SK-N-SH (cell line): ENCODE measurements around the gene ZNF765. TPM values are rescaled to one million over a fixed set of nuclear protein-coding genes. Genes with fewer than 3 reads are reported as not detected.

Source experiments
- CTCF ChIA-PET: fragments of 300-600, 350-600 bp; formaldehyde crosslinking; extraction: SDS; loops from one replicate; lab custom pipeline; 2021; lab: Yijun Ruan, JAX
- POLR2A ChIA-PET: fragments of 350-600 bp; sonication (Branson Sonifier 250); formaldehyde crosslinking; extraction: SDS; loops from one replicate; lab custom pipeline; 2020; ENCODE audit warnings: antibody characterized with exemption, inconsistent platforms; lab: Yijun Ruan, JAX
- DNase-seq: peaks from one replicate; pipeline ENCODE4 v3.0.0; 2012
- H2AFZ ChIP-seq: fragments of 200-600 bp; sonication (generic); 2 replicates; pipeline ENCODE4 v1.8.1; 2016; ENCODE audit warnings: antibody characterized with exemption, mild to moderate bottlenecking, low read depth
- H3F3A ChIP-seq: fragments of 200-600 bp; sonication (generic); replicated peaks from 2 replicates; pipeline ENCODE3; 2016; ENCODE audit warnings: antibody characterized with exemption, mild to moderate bottlenecking; ENCODE audit not compliant: insufficient read depth
- H3K27ac ChIP-seq, 2 experiments: fragments of 200-500 bp in 1 of 2; fragments of 200-600 bp in 1 of 2; sonication (Bioruptor generic) in 1 of 2; sonication (generic), shearing (Covaris generic) in 1 of 2; 2 replicates each; pipeline versions ENCODE4 v1.5.1 to v1.6.1; 2014 to 2016; ENCODE audit warnings: low read depth in 2 of 2, inconsistent platforms in 1 of 2, low read length in 1 of 2, mild to moderate bottlenecking in 1 of 2, mixed read lengths in 1 of 2
- H3K27me3 ChIP-seq: fragments of 200-600 bp; sonication (generic), shearing (Covaris generic); 2 replicates; pipeline ENCODE4 v1.6.1; 2016; ENCODE audit warnings: mixed run types; ENCODE audit not compliant: insufficient read depth
- H3K36me3 ChIP-seq, 2 experiments: fragments of 200-500 bp in 1 of 2; fragments of 200-600 bp in 1 of 2; sonication (Bioruptor generic) in 1 of 2; sonication (generic) in 1 of 2; replicated peaks in 1 of 2; 2 replicates each; pipeline versions ENCODE3 to v1.5.1; 2014 to 2016; ENCODE audit warnings: low read length in 1 of 2, mild to moderate bottlenecking in 1 of 2; ENCODE audit not compliant: insufficient read depth in 2 of 2, control insufficient read depth in 1 of 2
- H3K4me1 ChIP-seq, 2 experiments: fragments of 200-500 bp in 1 of 2; fragments of 200-600 bp in 1 of 2; sonication (Bioruptor generic) in 1 of 2; sonication (generic), shearing (Covaris generic) in 1 of 2; 2 replicates each; pipeline versions ENCODE4 v1.5.1 to v1.6.1; 2014 to 2016; ENCODE audit warnings: low read depth in 1 of 2, low read length in 1 of 2, mixed run types in 1 of 2; ENCODE audit not compliant: insufficient read depth in 2 of 2, control insufficient read depth in 1 of 2
- H3K4me2 ChIP-seq: fragments of 200-600 bp; sonication (generic), shearing (Covaris generic); 2 replicates; pipeline ENCODE4 v1.6.1; 2017; ENCODE audit warnings: mixed run types
- H3K4me3 ChIP-seq, 2 experiments: fragments of 200-500 bp in 1 of 2; fragments of 200-600 bp in 1 of 2; sonication (Bioruptor generic) in 1 of 2; sonication (generic), shearing (Covaris generic) in 1 of 2; 2 replicates each; pipeline versions ENCODE4 v1.5.1 to v1.8.1; 2014 to 2016; ENCODE audit warnings: low read depth in 2 of 2, inconsistent platforms in 1 of 2, low read length in 1 of 2, mild to moderate bottlenecking in 1 of 2, mixed read lengths in 1 of 2, moderate library complexity in 1 of 2
- H3K79me2 ChIP-seq: fragments of 200-600 bp; sonication (generic); 2 replicates; pipeline ENCODE4 v1.8.1; 2017; ENCODE audit warnings: mild to moderate bottlenecking; ENCODE audit not compliant: insufficient read depth
- H3K9ac ChIP-seq: fragments of 200-600 bp; sonication (generic); 2 replicates; pipeline ENCODE4 v1.6.1; 2017; ENCODE audit warnings: mixed run types
- H3K9me2 ChIP-seq: fragments of 200-600 bp; sonication (generic); 2 replicates; pipeline ENCODE4 v1.6.1; 2017; ENCODE audit warnings: mixed run types
- H3K9me3 ChIP-seq: fragments of 200-600 bp; sonication (generic); 2 replicates; pipeline ENCODE4 v1.6.1; 2017; ENCODE audit warnings: mixed run types, mild to moderate bottlenecking, moderate library complexity
- H4K20me1 ChIP-seq: fragments of 200-600 bp; sonication (generic); 2 replicates; pipeline ENCODE4 v1.6.1; 2017; ENCODE audit warnings: mild to moderate bottlenecking, mixed run types; ENCODE audit not compliant: insufficient read depth
- CHD2 ChIP-seq: fragments of 150-350 bp; IDR thresholded peaks from 2 replicates; pipeline ENCODE4 v1.6.1; 2018; ENCODE audit warnings: low read length; ENCODE audit not compliant: partially characterized antibody
- CTCF ChIP-seq: fragments of 200-600 bp; sonication (generic); IDR thresholded peaks from 2 replicates; pipeline ENCODE4 v1.6.1; 2017; ENCODE audit warnings: antibody characterized with exemption, mild to moderate bottlenecking, moderate library complexity
- ELF1 ChIP-seq: IDR thresholded peaks from 2 replicates; pipeline ENCODE4 v1.4.0; 2012
- FOSL2 ChIP-seq: IDR thresholded peaks from 2 replicates; pipeline ENCODE4 v1.4.0; 2012; ENCODE audit warnings: low read depth, mild to moderate bottlenecking, moderate library complexity, borderline replicate concordance
- MXI1 ChIP-seq: IDR thresholded peaks from 2 replicates; pipeline ENCODE4 v1.6.1; 2012; ENCODE audit warnings: mild to moderate bottlenecking, low read depth, low read length, improper control_type of control experiment
- NRF1 ChIP-seq: IDR thresholded peaks from 2 replicates; pipeline ENCODE4 v1.6.1; 2012; ENCODE audit warnings: low read depth, mild to moderate bottlenecking, low read length
- POLR2AphosphoS5 ChIP-seq: IDR thresholded peaks from 2 replicates; pipeline ENCODE4 v1.6.1; 2012; ENCODE audit warnings: low read depth, low read length
- RAD21 ChIP-seq: IDR thresholded peaks from 2 replicates; pipeline ENCODE4 v1.6.1; 2012; ENCODE audit warnings: mild to moderate bottlenecking, low read length
- RCOR1 ChIP-seq: fragments of 150-350 bp; IDR thresholded peaks from 2 replicates; pipeline ENCODE4 v1.6.1; 2017; ENCODE audit warnings: antibody characterized with exemption, low read length
- REST ChIP-seq: IDR thresholded peaks from 2 replicates; pipeline ENCODE4 v1.6.1; 2012; ENCODE audit warnings: mild to moderate bottlenecking, low read depth, low read length, moderate library complexity
- SIN3A ChIP-seq: IDR thresholded peaks from 2 replicates; pipeline ENCODE4 v1.6.1; 2012; ENCODE audit warnings: low read depth, mild to moderate bottlenecking, low read length, moderate library complexity, borderline replicate concordance
- SMC3 ChIP-seq: IDR thresholded peaks from 2 replicates; pipeline ENCODE4 v1.6.1; 2012; ENCODE audit warnings: low read depth, low read length, improper control_type of control experiment
- YY1 ChIP-seq: IDR thresholded peaks from 2 replicates; pipeline ENCODE4 v1.4.0; 2012; ENCODE audit warnings: low read depth, mild to moderate bottlenecking
- WGBS: methylation state at CpG from one replicate; pipeline ENCODE4 v1.1.6; 2017; ENCODE audit warnings: low lambda C conversion rate; 5-methylcytosine and 5-hydroxymethylcytosine counted together
- polyA plus RNA-seq, 3 experiments: library from polyadenylated mRNA; depleted of rRNA; stranded (reverse); fragments of >200 nt; gene quantifications; 2 replicates each; pipeline ENCODE4 v1.2.3, GENCODE V29; 2012
- TF ChIP-seq, protein P1 (sequence below): IDR thresholded peaks from 2 replicates; pipeline ENCODE4 v1.4.0; 2012; ENCODE audit warnings: low read depth

Gene ZNF765
- polyA plus RNA-seq (2012; rRNA removed) = 2.3 and 3.5 TPM in 2 replicates
- polyA plus RNA-seq (2012; cell fraction: cytosol; rRNA removed) = 2.1 and 2.4 TPM in 2 replicates
- polyA plus RNA-seq (2012; cell fraction: nucleus; rRNA removed) = 9.0 and 9.2 TPM in 2 replicates

DNA sequence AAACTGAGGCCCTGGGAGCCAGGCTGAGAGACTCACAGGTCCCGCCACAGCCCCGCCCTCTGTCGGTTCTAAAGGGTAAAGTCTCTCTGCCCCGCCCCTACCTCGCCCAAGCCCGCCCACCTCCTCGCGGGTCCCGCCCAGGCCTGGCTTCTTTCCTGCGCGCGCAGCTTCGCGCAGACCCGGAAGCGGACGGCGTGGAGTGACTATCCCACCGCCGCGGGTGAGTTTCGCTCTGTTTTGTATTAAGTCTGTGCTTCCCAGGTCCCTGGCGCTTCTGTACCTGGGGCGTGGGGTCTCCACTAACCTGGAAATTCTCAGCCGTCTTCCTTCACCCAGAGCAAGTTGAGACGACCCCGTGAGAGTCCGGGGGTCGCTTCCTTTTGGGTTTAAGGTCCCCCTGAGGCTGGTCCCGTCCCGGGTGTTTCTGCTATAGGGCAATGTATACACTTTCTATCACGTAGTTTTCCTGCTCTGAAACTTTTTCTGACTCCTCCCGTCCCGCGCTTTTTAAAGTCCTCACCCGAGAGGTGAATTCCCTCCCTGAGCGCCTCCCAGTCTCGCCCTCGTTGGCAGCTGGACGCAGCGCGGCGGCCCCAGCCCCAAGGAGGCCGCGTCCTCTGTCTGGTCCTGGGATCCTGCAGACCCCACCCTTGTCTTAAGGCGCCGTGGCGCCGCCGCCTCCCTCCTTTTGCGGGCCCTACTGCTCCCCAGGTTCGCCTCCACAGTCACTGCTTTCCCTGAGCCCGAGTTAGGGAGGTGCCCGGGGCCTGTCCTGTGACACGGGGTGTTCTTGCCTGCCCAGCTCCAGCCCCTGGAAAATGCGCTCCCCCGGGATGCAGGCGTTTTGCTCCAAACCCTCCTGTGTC lies at the start of gene ZNF765:
Gene ZNF765, plus strand, starts transcription at position 176 of the 866 bp plus-strand sequence. CDS start 2,867 bp downstream, outside the sequence.
- POLR2A ChIA-PET = no interaction called here
- Histone ChIP-seq H3K9me3 (no peaks in the 10 kb centered on the region), H2AFZ (peak within 1 kb of the TSS; percentile 99), H3K27me3 (no peaks in the 10 kb centered on the region), H3K4me3 (peak within 1 kb of the TSS; percentile 65 to 80), H3F3A (peaks cover 10% of the 10 kb centered on the region), H3K4me1 (peaks cover 0 to 11% of the 10 kb centered on the region in 2 experiments; a peak in 1 of 4 replicates), H3K36me3 (peaks cover 0 to 19% of the 10 kb centered on the region in 2 experiments), H3K9me2 (no peaks in the 10 kb centered on the region), H4K20me1 (no peaks in the 10 kb centered on the region), H3K4me2 (peak within 1 kb of the TSS; percentile 95), H3K9ac (peak within 1 kb of the TSS; percentile 77), H3K79me2 (peaks cover 20% of the 10 kb centered on the region), H3K27ac (peak within 1 kb of the TSS; percentile 64 to 83)
- 0 out of 2 replicates have a peak, but pooled peaks have one; percentile 11 for TF ChIP-seq SMC3
- TF ChIP-seq CHD2 = no peak
- no peak for TF ChIP-seq SIN3A
- TF ChIP-seq, protein P1, sequence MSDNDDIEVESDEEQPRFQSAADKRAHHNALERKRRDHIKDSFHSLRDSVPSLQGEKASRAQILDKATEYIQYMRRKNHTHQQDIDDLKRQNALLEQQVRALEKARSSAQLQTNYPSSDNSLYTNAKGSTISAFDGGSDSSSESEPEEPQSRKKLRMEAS = 0 out of 2 replicates have a peak, but pooled peaks have one; percentile 43
- peak; percentile 84 for TF ChIP-seq MXI1
- peak; percentile 87 for TF ChIP-seq NRF1
- TF ChIP-seq ELF1 = peak; percentile 98
- no peak for TF ChIP-seq RCOR1
- 0 out of 2 replicates have a peak, but pooled peaks have one; percentile 22 for TF ChIP-seq RAD21
- peak; percentile 46 for TF ChIP-seq CTCF
- peak; percentile 90 for TF ChIP-seq POLR2AphosphoS5
- peak; percentile 96 for DNase-seq
- 1% methylated on average over 30 of the region's 58 CpGs for WGBS
- CTCF ChIA-PET = interaction anchor here (1.0 to 1.6 kb wide), 5 partner anchors 30 to 351 kb away, joined by 3 to 5 read pairs (median 3); no protein-coding TSS in a partner anchor

DNA sequence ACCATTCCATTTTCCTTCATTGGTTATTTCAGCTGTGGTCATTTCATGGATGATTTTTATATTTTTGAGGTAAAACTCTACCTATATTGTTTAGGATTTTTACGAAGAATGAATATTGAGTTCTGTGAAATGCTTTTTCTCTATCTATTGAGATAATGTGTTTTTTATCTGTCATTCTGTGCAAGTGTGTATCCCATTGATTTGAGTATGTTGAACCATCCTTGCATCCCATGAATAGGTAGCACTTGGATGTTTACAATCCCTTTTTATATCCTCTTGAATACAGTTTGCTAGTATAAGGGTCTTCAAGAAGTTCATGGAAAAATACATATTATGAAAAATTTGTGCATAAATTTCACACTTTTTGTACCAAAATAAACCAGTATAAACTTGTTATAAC lies 39.2 kb upstream of the ZNF765 start:
- H4K20me1 ChIP-seq = no peaks in the 10 kb centered on the region
- no peaks in the 10 kb centered on the region for H3K9me2 ChIP-seq
- H3K4me2 ChIP-seq = no peak overlapping the region
- H3K4me1 ChIP-seq = no peaks in the 10 kb centered on the region
- H3K36me3 ChIP-seq = peaks cover 10 to 44% of the 10 kb centered on the region in 2 experiments
- no peak overlapping the region for H2AFZ ChIP-seq
- H3K27ac ChIP-seq = no peak overlapping the region
- no peaks in the 10 kb centered on the region for H3K79me2 ChIP-seq
- H3F3A ChIP-seq = no peaks in the 10 kb centered on the region
- ChIA-PET CTCF (no interaction called here), POLR2A (no interaction called here)
- WGBS = 92% methylated on average over 1 of the region's 1 CpG
- H3K9ac ChIP-seq = no peak overlapping the region
- H3K27me3 ChIP-seq = no peaks in the 10 kb centered on the region
- H3K9me3 ChIP-seq = peaks cover 42% of the 10 kb centered on the region; the same call in 1 of the 2 replicates
- H3K4me3 ChIP-seq = no peak overlapping the region
- TF ChIP-seq REST = no peak
- TF ChIP-seq FOSL2 = no peak
- no peak for TF ChIP-seq SMC3
- no peak for TF ChIP-seq YY1
- no peak for TF ChIP-seq NRF1
- TF ChIP-seq, all 33 proteins: peak for 0
- no peak for DNase-seq
